Activated naive CD8-positive, alpha-beta T cell treated with anti-CD3 and anti-CD28 coated beads for 36 hours (primary cell): ENCODE measurements around the gene C1R. TPM values are rescaled to one million over a fixed set of nuclear protein-coding genes. Genes with fewer than 3 reads are reported as not detected.
"Not testable (repeated sequence)": the region's sequence is repeated elsewhere in the genome, so short reads cannot be mapped to it uniquely, and the experiment has no call there.

ENCODE experiments used
- DNase-seq: peaks from one replicate; pipeline ENCODE4 v3.0.0; 2021
- H3K27ac Mint-ChIP-seq: one replicate; pipeline ENCODE4 v1.8.0; 2022; ENCODE audit warnings: mild to moderate bottlenecking, moderate library complexity, mixed read lengths
- H3K27me3 Mint-ChIP-seq: one replicate; pipeline ENCODE4 v1.8.0; 2022; ENCODE audit warnings: mild to moderate bottlenecking, mixed read lengths
- H3K36me3 Mint-ChIP-seq: one replicate; pipeline ENCODE4 v1.8.0; 2021; ENCODE audit warnings: mild to moderate bottlenecking, mixed read lengths
- H3K4me1 Mint-ChIP-seq: one replicate; pipeline ENCODE4 v1.8.0; 2021; ENCODE audit warnings: mixed read lengths
- H3K4me3 Mint-ChIP-seq: one replicate; pipeline ENCODE4 v1.8.0; 2022; ENCODE audit warnings: mild to moderate bottlenecking, moderate library complexity, mixed read lengths
- H3K9me3 Mint-ChIP-seq: one replicate; pipeline ENCODE4 v1.8.0; 2022; ENCODE audit warnings: mixed read lengths
- total RNA-seq, 2 experiments: library from RNA; stranded (reverse); gene quantifications; one replicate each; pipeline ENCODE4 v1.2.3, GENCODE V29; 2021

C1R gene
- total RNA-seq, 2 experiments from 2014 or later = 1.6 to 2.5 TPM

DNA sequence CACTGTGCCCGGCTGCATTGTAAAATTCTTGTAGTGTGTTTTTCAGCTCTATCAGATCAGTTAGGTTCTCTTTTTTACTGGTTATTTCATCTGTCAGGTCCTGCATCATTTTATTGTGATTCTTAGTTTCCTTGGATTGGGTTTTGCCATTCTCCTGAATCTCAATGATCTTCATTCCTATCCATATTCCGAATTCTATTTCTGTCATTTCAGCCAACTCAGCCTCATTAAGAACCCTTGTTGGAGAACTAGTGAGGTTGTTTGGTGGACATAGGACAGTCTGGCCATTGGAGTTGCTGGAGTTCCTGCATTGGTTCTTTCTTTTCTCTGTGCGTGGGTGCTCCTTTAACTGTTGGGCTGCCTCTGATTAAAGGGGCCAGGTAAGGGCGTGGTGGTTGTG, 37.3 kb downstream of the C1R start:
- Mint-ChIP-seq H3K4me3 (no peak overlapping the region), H3K27ac (no peak overlapping the region), H3K27me3 (peaks cover 15% of the 10 kb centered on the region), H3K4me1 (no peaks in the 10 kb centered on the region), H3K36me3 (no peaks in the 10 kb centered on the region), H3K9me3 (no peaks in the 10 kb centered on the region)
- no peak for DNase-seq

DNA sequence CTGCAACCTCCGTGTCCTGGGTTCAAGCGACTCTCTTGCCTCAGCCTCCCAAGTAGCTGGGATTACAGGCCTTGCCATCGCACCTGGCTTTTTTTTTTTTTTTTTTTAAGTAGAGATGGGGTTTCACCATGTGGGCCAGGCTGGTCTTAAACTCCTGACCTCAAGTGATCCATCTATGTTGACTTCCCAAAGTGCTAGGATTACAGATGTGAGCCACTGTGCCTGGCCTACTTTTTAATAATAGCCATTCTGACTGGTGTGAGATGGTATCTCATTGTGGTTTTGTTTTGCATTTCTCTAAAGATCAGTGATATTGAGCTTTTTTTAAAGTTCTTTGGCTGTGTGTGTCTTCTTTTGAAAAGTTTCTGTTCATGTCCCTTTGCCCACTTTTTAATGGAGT, 42.3 kb downstream of the C1R start:
- not testable (repeated sequence) for H3K27me3 Mint-ChIP-seq, H3K4me3 Mint-ChIP-seq, H3K36me3 Mint-ChIP-seq, H3K9me3 Mint-ChIP-seq, H3K27ac Mint-ChIP-seq, DNase-seq
- peaks cover 10% of the 10 kb centered on the region for H3K4me1 Mint-ChIP-seq

DNA sequence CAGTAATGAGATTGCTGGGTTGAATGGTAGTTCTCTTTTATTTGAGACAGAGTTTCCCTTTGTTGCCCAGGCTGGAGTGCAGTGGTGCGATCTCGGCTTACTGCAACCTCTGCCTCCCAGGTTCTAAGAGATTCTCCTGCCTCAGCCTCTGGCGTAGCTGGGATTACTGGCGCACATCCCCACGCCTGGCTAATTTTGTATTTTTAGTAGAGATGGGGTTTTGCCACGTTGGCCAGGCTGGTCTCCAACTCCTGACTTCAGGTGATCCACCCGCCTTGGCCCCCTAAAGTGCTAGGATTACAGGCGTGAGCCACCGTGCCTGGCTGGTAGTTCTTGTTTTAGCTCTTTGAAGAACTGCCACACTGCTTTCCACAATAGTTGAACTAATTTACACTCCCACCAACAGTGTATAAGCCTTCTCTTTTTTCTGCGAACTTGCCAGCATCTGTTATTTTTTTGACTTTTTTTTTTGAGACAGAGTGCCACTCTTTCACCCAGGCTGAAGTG, 42.7 kb downstream of the C1R start:
- H3K27ac Mint-ChIP-seq = not testable (repeated sequence)

DNA sequence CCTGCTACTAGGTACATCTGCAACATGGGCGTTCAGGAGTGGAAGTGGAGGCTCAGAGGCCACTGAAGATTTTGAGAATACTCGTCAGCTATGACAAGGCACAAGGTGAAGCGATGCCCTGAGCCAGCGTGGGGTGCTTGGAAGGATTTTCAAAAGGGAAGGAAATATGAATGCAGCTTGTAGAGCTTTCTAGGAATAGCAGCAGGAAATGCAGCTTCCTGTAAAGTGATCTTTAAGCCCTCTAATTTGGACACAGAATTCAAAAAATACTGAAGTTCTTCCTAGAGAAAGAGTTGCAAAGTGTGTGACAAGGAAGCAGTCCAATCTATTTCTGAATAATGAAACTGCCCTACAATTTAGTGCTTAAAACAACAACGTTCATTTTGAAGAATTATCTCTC, 44.9 kb downstream of the C1R start:
- Mint-ChIP-seq H3K9me3 (no peaks in the 10 kb centered on the region), H3K27ac (peak overlapping the region; percentile 64), H3K4me3 (no peak overlapping the region), H3K27me3 (no peaks in the 10 kb centered on the region), H3K4me1 (peaks cover 10% of the 10 kb centered on the region), H3K36me3 (no peaks in the 10 kb centered on the region)
- DNase-seq = no peak

More for the DNA sequence above, 42.7 kb downstream of the C1R start:
- H3K4me1 Mint-ChIP-seq = peaks cover 10% of the 10 kb centered on the region
- not testable (repeated sequence) for H3K27me3 Mint-ChIP-seq, H3K9me3 Mint-ChIP-seq, DNase-seq, H3K4me3 Mint-ChIP-seq, H3K36me3 Mint-ChIP-seq

DNA sequence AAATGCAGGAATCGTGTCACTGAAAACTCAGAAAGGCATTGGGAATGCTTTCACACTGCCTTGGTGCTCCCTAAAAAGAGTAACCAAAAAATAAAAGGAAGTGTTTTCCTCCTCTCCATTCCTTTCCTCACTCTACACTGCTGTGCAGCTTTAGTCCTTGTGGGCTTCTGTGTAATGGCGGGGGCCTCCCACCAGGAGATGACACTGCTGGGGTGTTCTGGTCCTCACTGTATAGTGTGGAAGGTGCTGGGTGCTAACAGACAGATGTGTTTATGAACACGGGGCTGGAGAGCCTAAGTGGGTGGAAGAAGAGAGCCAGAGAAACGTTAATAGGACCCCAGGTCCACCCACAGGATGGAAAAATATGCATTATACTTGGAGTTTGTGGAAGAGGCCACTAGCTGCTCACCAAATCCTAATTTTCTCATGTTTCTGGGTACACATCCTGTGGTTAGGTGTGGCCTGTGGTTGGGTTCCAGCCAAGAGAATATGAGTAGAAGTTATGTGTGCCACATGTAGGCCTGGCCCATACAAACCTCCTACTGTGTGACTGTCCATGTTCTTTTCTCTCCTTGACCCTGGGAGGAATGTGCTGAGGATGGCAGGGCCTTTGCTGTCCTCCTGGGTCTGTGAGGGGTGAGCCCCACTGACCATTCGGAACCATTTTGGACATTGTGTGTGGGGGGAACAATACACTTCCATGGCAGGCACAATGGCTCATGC, 45.7 kb downstream of the C1R start:
- H3K36me3 Mint-ChIP-seq = no peaks in the 10 kb centered on the region
- H3K4me3 Mint-ChIP-seq = no peak overlapping the region
- no peaks in the 10 kb centered on the region for H3K27me3 Mint-ChIP-seq
- no peaks in the 10 kb centered on the region for H3K9me3 Mint-ChIP-seq
- peaks cover 10% of the 10 kb centered on the region for H3K4me1 Mint-ChIP-seq
- H3K27ac Mint-ChIP-seq = no peak overlapping the region
- DNase-seq = no peak

DNA sequence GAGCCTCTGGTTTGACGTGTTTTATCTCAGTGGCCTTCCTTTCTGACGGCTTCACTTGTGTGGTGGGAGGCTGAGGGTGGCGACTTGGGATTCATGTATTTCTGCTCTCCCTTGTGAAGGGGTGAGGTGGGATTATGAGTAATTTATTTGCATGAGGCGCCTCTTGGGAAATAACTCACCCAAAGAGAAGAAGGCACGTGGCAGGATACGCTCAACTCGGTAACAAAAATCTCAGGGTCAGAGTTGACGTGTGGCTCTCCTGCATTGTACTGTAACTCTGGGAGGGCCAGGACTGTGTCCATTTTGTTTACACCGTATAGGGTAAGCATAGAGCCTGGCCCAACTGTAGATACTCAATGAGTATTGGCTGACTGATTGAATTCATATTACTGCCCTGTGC, 46.3 kb downstream of the C1R start:
- H3K27me3 Mint-ChIP-seq = no peaks in the 10 kb centered on the region
- no peak for DNase-seq
- H3K4me1 Mint-ChIP-seq = peaks cover 10% of the 10 kb centered on the region
- no peaks in the 10 kb centered on the region for H3K9me3 Mint-ChIP-seq
- no peaks in the 10 kb centered on the region for H3K36me3 Mint-ChIP-seq
- no peak overlapping the region for H3K27ac Mint-ChIP-seq
- H3K4me3 Mint-ChIP-seq = no peak overlapping the region

DNA sequence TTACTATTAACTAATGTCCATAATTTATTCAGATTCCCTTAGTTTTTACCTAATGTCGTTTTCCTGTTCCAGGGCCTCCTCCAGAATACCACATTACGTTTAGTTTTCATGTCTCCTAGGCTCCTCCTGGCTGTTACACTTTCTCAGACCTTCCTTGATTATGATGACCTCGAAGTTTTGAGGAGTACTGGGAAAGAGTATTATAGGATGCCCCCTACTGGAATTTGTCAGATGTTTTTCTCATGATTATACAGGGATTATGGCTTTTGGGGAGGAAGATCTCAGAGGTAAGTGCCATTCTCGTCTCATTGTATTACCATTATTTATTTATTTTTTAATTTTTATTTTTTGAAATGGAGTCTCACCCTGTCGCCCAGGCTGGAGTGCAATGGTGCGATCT, 49.4 kb downstream of the C1R start:
- no peaks in the 10 kb centered on the region for H3K27me3 Mint-ChIP-seq
- no peaks in the 10 kb centered on the region for H3K9me3 Mint-ChIP-seq
- no peaks in the 10 kb centered on the region for H3K36me3 Mint-ChIP-seq

DNA sequence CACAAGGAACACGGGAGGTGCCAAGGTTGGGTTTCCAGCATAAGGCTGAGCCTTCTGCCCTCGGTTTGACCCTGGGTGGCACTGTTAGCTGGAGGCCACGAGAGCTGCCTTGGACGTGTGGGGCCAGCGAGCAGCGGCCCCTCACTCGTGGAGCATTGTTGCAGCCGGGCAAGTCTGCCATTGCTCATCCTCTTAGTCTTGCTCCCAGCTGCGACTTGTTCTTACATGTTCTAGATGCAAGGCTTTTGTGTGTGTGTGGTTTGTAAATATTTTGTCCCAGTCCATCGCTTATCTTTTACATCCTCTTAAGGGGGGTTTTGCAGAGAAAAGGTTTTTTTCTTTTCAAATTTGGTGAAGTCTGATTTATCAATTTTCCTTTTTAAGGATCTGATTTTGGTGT, 52.8 kb downstream of the C1R start:
- no peaks in the 10 kb centered on the region for H3K9me3 Mint-ChIP-seq
- no peaks in the 10 kb centered on the region for H3K4me1 Mint-ChIP-seq
- no peaks in the 10 kb centered on the region for H3K27me3 Mint-ChIP-seq
- DNase-seq = no peak
- H3K27ac Mint-ChIP-seq = no peak overlapping the region
- H3K36me3 Mint-ChIP-seq = no peaks in the 10 kb centered on the region
- H3K4me3 Mint-ChIP-seq = no peak overlapping the region

More for the DNA sequence above, 49.4 kb downstream of the C1R start:
- DNase-seq = no peak
- Mint-ChIP-seq H3K27ac (no peak overlapping the region), H3K4me3 (no peak overlapping the region), H3K4me1 (peaks cover 10% of the 10 kb centered on the region)

DNA sequence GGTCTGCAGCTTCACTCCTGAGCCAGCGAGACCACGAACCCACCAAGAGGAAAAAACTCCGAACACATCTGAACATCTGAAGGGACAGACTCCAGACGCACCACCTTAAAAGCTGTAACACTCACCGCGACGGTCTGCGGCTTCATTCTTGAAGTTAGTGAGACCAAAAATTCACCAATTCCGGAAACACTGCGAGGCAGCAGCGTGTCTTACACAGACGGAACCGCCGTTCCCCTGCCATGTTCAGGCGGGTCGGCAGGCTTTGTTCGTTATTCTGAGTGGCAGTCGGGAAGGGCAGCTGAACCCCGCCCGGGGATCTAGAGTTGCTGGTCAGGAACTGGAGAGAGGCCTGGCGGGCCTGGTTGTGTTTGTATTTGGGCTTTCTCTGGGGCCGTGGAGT, 53.7 kb downstream of the C1R start:
- Mint-ChIP-seq H3K4me1 (no peaks in the 10 kb centered on the region), H3K27ac (no peak overlapping the region), H3K27me3 (no peaks in the 10 kb centered on the region), H3K36me3 (no peaks in the 10 kb centered on the region), H3K4me3 (no peak overlapping the region), H3K9me3 (no peaks in the 10 kb centered on the region)
- no peak for DNase-seq

DNA sequence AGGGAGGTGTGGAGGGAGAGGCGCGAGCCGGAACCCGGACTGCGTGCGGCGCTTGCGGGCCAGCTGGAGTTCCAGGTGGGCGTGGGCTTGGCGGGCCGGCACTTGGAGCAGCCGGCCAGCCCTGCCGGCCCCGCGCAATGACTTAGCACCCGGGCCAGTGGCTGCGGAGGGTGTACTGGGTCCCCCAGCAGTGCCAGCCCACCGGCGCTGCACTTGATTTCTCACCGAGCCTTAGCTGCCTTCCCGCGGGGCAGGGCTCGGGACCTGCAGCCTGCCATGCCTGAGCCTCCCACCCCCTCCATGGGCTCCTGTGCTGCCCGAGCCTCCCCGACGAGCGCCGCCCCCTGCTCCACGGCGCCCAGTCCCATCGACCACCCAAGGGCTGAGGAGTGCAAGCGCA, 54.8 kb downstream of the C1R start:
- H3K27ac Mint-ChIP-seq, H3K9me3 Mint-ChIP-seq, H3K36me3 Mint-ChIP-seq, H3K4me3 Mint-ChIP-seq, DNase-seq, H3K27me3 Mint-ChIP-seq, H3K4me1 Mint-ChIP-seq: not testable (repeated sequence)

DNA sequence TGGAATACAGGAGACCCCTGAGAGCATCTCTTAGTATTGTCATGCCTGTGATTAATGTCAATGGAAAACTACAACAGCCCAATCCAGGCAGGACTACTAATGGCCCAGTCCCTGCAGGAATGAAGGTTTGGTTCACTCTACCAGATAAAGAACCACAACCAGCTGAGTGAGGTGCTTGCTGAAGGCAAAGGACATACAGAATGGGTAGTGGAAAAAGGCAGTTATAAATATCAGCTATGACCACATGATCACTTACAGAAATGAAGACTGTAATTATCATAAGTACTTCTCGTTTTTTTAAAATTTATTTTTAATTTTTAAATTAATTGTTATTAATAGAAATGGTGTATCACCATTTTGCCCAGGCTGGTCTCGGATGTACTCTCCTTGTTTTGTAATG, 56.8 kb downstream of the C1R start:
- H3K27ac Mint-ChIP-seq = no peak overlapping the region
- no peaks in the 10 kb centered on the region for H3K4me1 Mint-ChIP-seq
- no peak for DNase-seq
- no peaks in the 10 kb centered on the region for H3K9me3 Mint-ChIP-seq
- H3K36me3 Mint-ChIP-seq = no peaks in the 10 kb centered on the region
- no peaks in the 10 kb centered on the region for H3K27me3 Mint-ChIP-seq
- H3K4me3 Mint-ChIP-seq = no peak overlapping the region

DNA sequence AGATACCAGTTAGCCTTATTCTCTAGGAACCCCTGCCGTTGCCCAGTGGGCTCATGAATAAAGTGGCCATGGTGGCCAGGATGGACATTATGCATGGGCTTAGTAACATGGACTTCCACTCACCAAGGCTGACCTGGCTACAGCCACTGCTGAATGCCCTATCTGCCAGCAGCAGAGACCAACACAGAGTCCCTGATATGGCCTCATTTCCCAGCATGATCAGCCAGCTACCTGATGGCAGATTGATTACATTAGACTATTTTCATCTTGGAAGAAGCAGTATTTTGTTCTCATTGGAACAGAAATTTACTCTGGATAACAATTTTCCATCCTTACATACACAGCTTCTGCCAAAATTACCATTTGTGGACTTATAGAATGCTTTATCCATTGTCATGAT, 57.8 kb downstream of the C1R start:
- Mint-ChIP-seq H3K36me3 (no peaks in the 10 kb centered on the region), H3K27me3 (no peaks in the 10 kb centered on the region), H3K4me3 (no peak overlapping the region), H3K27ac (no peak overlapping the region), H3K9me3 (no peaks in the 10 kb centered on the region), H3K4me1 (no peaks in the 10 kb centered on the region)
- DNase-seq = no peak

DNA sequence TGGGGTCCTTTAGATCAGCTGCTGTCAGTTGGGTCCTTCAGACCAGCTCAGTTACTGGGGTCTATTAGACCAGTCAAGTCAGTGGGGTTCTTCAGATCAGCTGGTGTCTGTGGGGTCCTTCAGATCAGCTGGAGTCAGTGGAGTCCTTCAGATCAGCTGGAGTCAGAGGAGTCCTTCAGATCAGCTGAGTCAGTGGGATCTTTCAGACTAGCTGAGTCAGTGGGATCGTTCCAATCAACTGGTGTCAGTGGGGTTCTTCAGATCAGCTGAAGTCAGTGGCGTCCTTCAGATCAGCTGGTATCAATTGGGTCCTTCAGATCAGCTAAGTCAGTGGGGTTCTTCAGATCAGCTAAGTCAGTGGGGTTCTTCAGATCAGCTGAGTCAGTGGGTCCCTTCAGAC, 59.3 kb downstream of the C1R start:
- Mint-ChIP-seq H3K27me3 (no peaks in the 10 kb centered on the region), H3K4me1 (no peaks in the 10 kb centered on the region), H3K27ac (no peak overlapping the region), H3K36me3 (no peaks in the 10 kb centered on the region), H3K4me3 (no peak overlapping the region), H3K9me3 (no peaks in the 10 kb centered on the region)
- no peak for DNase-seq

DNA sequence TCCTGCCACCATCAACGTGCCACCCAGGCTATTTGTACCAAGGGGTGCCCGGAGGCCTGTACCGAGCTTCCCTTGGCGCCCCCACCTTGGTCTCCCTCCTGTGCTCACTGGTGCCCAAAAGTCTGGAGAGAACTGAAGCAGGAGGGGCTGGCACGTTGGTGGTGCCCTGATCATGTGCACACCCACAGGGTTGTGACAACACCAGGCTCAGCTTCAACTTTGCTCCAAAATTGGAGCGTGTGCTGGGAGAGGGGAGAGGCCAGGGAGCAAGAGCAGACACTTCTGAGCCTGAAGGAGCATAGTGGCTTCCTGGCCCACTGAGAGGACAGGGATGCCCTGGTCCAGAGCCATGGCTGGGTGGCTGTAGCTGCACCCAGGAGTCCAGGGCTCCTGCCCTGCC, 60.9 kb downstream of the C1R start:
- H3K4me3 Mint-ChIP-seq = no peak overlapping the region
- H3K9me3 Mint-ChIP-seq = no peaks in the 10 kb centered on the region
- no peak for DNase-seq
- no peaks in the 10 kb centered on the region for H3K36me3 Mint-ChIP-seq
- H3K27me3 Mint-ChIP-seq = no peaks in the 10 kb centered on the region
- H3K4me1 Mint-ChIP-seq = no peaks in the 10 kb centered on the region
- H3K27ac Mint-ChIP-seq = no peak overlapping the region
